GM19043 (cell line): ENCODE measurements around the gene ALKBH6.
"Not testable (repeated sequence)": the region's sequence is repeated elsewhere in the genome, so short reads cannot be mapped to it uniquely, and the experiment has no call there.

Experiments used
- ATAC-seq: cut with Tn5 transposase; IDR thresholded peaks from one replicate; pipeline ENCODE4 v1.9.1; 2021; ENCODE audit warnings: low read depth; ENCODE audit not compliant: unreplicated experiment

Gene ALKBH6

DNA sequence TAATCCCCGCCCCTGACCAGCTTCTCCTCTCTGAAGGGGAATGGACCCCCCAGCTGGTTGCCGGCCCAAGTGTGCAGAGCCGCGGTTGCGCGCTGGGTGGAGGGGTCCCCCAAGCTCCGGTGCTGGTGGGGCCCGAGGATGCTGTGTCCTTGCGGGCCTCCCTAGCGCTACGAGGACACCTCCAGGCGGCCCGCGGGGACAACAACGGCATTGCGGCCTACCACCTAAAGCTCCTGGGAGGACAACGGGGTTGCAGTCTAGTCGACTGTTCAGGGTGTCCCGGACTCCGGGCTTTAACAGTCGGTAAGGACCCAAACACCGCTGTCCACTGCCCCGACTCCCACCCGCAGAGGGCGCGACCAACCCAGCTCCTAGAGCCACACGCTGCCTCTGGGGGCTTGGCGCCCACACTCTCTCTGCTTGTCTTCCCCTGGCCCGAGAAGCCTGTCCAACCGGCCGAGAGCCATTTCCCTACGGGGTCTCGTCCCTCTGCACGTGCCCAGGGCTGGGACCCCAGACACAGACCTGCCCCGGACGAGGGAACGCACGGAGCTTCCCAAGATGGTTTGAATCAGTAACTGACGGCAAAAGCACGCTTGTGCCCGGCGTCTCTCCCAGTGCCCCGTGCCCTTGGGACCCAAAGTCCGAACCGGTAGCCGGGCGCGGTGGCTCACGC, 20.0 kb downstream of the ALKBH6 start:
- no peak for ATAC-seq

DNA sequence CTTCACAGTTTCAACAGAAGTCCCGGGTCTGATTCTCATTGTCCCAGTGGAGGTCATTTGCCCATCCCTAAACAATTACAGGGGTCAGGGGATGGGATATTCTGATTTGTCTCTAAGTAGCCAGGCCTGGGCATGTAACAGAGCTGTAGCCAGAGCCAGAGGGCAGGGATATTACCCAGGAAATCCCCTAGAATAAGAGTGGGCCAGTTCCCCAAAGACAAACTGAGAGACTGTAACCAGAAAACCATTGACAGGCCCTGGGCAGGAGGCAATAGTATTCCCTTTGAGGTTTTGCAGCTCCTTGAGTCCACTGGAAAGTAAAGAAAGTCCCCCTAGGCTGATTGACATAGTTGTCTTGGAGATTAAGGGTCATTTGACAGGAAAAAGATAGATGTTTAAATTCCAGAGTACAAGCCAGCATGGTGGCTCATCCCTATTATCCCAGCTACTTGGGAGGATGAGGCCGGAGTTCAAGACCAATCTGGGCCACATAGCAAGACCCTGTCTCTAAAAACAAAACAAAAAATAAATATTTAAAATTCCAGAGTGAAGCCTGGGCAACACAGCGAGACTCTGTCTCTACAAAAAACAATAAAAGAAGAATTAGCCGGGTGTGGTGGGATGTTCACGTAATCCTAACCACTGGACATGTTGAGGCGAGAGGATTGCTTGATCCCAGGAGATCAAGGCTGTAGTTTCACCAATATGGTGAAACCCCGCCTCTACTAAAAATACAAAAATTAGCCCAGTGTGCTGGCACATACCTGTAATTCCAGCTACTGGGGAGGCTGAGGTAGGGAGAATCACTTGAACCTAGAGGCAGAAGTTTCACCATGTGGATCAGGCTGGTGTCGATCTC, 20.9 kb downstream of the ALKBH6 start:
- no peak for ATAC-seq

DNA sequence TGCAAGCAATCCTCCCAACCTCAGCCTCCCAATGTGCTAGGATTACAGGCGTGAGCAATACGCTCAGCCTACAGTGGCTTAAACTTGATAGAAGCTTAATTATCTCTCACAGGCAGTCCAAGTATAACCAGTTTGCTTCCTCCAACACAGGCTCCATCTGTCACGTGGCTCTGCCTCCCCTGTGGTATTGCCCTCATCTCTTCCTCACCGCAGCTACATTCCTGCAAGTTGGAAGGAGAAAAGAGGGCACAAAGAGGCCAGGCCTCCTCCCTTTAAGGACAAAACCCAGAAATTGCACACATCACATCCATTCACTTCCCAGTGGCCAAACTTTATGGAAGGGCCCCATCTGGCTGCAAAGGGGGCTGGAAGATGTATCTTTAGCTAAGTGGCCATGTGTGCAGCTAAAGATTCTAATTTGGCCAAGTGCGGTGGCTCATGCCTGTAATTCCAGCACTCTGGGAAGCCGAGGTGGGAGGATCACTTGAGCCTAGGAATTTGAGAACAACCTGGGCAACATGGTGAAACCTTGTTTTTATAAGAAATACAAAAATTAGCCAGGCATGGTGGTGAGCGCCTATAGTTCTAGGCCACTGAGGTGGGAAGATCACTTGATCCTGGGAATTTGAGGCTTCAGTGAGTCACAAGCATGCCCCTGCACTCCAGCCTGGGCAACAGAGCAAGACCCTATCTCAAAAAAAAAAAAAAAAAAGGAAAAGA, 22.1 kb downstream of the ALKBH6 start:
- no peak for ATAC-seq

DNA sequence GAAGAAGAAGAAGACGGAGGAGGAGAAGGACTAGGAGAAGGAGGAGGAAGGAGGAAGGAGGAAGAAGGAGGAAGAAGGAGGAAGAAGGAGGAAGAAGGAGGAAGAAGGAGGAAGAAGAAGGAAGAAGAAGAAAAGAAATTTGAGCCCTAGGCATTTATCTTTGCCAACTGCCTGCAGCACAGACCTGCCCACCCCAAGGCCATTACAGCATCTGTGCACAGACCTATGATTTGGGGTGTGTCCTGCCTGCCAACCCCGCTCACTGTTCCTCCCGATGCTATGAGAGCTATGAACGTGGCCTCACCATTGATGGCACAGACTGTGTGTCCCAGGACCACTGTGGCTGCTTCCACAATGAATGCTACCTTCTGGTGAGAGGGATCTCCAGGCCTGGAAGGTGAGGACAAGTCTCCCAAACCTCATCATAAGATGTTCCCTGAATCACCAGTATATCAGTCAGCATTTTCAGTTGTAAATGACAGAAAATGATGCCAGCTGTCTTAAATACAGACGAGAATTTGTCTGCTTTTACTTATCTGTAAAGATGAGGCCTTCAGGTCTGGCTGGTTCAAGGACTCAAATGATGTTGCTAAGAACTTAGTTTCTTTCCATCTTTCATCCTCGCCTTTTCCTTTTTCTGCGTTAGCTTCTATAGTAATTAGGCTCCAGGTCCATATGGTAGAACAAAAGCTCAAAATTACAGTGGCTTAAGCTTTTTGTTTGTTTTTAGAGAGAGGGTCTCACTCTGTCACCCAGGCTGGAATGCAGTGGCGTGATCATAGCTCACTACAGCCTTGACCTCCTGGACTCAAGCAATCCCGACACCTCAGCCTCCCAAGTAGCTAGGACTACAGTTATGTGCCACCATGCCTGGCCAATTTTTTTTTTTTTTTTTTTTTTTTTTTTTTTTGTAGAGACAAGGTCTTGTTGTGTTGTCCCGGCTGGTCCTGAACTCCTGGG, 23.0 kb downstream of the ALKBH6 start:
- ATAC-seq = no peak

DNA sequence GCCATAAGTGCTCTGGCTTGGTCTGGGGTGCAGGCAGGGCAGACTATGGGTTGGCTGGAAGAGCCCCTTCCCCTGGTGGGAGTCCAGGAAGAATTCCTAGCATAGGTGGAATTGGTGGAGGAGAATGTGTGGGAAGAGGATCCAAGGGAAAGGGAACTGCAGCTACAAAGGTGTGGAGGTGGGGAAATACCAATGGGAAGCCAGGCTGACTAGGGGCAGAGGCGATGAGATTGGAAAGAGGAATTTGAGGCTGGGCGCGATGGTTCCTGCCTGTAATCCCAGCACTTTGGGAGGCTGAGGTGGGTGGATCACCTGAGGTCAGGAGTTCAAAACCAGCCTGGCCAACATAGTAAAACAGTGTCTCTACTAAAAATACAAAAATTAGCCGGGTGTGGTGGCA, 23.9 kb downstream of the ALKBH6 start:
- ATAC-seq = no peak

DNA sequence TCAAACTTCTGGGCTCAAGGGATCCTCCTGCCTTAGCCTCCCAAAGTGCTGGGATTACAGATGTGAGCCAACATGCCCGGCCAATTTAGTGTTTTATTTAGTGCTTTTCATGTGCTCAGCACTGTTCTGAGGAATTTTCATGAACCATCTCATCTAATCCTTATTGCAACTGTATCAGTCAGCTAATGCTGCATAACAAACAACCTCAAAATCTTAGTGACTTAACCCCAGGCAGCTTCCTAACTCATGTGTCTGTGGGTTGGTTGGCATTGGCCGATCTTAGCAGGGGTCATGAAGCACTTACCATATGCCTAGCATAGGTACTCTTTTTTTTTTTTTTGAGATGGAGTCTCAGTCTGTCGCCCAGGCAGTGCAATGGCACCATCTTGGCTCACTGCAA, 25.2 kb downstream of the ALKBH6 start:
- no peak for ATAC-seq

DNA sequence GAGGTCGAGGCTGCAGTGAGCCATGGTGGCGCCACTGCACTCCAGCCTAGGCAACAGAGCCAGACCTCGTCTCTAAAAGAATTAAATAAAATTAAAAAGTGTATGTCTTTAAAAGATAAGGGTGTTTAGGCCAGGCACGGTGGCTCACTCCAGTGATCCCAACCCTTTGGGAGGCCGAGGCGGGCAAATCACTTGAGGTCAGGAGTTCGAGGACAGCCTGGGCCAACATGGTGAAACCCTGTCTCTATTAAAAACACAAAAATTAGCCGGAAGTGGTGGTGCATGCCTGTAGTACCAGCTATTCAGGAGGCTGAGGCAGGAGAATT, 26.5 kb downstream of the ALKBH6 start:
- no peak for ATAC-seq

DNA sequence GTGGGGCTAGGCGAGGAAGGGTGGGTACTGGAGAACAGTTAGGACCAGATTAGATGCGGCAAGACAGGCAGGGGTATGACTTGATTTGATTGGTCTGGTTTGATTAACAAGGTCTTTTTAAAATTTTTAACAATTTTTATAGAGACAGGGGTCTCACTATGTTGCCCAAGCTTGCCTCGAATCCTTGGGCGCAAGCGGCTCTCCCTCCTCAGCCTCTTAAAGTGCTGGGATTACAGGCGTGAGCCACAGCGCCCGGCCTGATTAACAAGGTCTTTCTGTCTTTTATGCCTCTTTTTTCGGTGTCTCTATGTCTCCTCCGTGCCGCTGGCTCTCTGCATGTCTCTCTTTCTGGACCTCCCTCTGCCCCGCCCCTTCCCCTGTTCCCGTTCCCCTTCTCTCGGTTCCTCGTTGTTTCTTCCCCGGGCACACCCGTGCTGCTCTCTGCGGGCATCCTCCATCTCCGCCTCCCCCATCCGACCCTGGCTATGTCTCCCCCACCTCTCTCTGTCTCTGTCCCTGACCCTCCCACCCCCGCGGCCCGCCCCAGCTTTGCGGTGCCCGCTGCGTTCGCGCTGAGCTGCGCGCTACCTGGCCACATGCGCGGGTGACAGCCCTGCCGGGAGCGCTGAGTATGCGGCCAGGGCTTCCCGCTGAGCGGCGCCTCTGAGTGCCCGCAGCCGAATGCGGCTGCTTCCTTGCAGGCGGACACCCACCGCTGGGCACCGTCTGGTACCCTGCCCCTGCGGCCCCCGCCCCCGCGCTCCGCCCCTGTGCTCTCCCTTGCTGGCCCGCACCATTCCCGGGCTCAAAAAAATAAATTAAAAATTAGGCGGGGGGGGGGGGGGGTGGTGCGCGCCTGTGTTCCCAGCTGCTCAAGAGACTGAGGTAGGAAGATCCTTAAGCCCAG, 27.1 kb downstream of the ALKBH6 start:
- no peak for ATAC-seq

DNA sequence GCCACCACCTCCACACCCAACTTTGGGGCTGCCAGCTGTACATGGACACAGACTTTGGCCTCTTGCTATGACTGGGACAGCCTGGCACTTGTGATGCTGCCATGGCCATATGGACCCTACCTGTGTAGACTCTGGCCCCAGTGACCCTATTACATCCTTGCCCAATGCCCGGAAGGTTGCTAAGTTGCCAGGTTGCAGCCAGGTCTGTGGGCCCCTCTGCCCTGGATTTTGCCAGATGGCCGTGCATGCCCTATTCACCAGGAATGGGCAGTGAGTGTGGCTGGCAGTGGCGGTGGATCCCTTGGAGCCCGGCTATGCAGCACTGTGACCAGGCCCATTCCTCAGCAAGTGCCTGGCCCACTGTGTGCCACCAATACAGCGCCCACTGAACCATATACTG, 27.9 kb downstream of the ALKBH6 start:
- ATAC-seq = no peak

DNA sequence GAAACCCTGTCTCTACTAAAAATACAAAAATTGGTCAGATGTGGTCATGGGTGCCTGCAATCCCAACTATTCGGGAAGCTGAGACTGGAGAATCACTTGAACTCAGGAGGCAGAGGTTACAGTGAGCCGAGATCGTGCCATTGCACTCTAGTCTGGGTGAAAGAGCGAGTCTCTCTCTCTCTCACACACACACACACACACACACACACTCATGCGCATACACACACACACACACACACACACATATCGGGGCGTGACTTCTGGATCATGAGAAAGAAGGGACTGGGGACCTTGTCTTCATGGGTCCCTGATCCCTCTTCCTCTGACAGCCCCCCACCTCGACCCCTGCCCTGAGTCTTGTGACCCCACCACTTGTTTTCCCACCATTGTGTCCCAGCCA, 30.8 kb downstream of the ALKBH6 start:
- ATAC-seq = no peak

DNA sequence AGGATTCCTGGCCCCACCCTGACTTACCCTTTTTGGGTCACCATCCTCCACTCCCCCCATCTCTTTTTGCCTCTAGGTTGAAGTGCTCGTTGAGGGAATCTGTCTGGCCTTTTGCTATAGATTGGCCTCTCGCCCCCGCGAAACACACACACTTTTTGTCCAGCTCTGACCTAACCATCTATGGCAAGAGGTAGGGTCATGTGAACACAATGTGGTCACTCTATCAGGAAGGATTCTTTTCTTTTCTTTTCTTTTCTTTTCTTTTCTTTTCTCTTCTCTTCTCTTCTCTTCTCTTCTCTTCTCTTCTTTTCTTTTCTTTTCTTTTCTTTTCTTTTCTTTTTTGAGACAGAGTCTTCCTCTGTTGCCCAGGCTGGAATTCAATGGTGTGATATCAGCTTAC, 33.0 kb downstream of the ALKBH6 start:
- ATAC-seq = not testable (repeated sequence)

DNA sequence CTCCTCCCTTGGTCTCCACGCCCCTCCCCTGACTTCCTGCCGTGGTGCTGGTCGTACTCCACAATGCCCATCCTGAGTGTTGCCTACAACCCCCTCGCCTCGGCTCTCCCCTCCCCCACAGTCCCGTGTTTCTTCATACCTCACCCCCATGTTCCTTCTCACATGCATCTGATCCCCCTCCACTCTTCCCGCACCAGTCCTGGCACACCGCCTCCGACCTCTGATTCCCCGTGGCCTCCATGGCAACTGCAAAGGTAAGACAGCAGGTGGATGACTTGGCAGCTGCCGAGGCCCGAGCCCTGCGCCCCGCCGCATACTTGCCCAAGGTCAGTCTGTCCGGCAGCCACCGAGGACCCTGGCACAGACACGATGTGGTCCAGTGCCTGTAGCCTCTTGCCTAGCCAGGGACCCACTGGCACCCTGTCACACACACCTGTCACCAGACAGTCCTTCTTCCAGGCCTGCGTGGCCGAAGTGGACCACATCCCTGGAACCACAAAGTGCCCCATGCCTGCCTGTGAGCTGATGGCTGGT, 35.1 kb downstream of the ALKBH6 start:
- no peak for ATAC-seq

DNA sequence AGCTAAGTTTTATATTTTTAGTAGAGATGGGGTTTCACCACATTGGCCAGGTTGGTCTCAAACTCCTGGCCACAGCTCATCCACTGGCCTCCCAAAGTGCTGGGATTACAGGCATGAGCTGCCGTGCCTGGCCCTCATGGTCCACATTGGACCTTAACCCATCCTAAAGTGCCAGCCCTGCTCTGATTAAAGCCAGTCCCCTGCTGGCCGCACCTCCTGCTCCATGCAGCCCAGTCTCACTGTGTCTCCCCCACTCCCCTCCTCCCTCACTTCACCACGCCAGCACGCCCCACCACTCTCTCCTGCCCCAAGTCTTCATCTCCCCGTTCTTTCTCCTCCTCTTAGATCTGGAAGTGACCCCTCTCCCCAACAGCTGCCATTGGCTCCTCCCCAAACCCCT, 35.7 kb downstream of the ALKBH6 start:
- no peak for ATAC-seq

DNA sequence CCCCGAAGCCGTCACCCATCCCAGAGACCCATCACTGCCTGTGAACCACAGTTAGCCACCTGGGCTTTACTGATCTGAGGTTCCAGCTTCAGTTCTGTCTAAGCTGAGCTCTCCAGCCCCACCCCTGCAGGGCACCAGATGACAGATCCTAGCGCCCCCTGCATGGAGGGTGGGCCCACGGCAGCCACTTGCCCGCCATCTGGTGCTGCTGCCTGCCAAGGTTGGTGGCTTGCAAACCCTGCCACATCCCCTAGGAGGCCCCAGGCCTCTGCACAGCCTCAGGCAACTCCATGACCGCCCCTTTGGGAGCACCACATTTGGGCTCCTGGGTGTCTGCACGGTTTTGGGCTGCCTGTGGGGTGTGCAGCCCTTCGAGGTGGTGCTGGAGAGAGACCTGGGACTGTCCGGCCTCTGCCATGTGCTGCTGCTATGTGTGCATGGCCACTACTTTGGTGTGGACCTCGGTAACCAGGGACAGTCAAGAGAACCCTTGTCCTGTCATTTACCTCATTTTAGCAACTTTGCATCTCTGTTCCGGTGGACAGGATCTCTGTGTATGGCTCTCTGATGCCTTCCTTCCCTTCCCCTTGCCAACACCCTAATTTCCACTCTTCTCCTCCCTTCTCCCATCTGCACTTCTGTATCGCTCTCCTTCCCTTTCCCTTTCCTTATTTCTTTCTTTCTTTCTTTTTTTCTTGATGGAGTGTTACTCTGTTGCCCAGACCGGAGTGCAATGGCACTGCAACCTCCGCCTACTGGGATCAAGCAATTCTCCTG, 36.4 kb downstream of the ALKBH6 start:
- ATAC-seq = no peak

DNA sequence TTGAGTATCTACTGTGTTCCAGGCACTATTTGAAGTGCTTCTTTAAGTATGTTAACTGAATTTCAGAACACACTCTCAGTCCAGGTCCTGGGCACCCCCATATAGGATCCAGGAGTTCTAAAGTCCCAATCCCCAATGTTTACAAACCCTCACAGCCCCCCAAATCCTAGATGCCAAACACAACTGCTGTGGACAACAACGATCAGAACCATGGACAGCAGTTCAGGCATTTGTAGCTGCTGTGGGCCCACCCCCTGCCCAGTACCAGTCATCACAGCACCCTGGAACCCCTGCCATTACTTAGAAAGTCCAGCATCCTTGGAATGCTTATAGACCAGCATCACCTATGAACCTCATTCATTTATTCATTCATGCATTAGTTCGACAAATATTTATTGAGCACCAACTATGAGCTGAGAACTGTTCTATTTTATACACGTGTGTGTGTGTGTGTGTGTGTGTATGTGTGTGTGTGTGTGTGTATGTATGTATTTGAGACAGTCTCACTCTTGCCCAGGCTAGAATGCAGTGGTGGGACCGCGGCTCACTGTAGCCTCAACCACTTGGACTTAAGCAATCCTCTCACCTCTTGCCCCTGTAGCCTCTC, 38.3 kb downstream of the ALKBH6 start:
- ATAC-seq = no peak

DNA sequence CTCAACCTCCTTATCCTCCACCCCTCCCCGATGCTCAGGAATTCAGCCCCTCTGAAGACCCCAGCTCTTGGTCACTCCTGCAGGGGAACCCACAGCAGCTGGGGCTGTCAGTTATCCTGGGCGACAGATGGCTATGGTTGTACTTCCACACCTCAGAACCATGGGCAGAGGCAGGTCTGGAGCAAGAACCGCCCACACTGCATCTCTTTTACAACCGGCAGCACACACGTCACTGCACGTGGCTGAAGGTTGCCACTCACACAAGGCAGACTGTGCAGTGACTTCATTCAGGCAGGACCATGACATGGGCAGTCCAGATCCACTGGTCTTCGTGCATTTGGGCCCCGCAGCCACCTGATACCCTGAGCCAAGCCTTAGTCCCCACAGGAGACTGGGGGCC, 40.5 kb downstream of the ALKBH6 start:
- ATAC-seq = no peak

DNA sequence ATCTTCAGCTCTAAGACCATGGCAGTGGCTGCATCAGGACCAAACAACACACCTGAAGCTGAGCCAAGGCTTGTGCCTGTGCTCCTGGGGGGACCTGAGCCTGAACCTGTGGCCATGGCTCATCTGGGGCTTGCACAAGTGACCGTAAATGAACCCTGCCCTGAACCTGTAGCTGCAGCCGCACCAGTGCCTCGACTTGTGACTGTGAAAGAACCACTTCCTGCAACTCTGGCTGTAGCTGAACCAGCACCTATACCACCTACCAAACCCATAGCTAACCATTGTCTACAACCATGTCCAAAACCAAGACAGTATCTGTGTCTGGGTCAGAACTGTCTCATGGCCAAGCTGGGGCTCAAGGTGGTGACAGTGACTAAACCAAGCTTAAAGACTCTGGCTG, 47.2 kb downstream of the ALKBH6 start:
- no peak for ATAC-seq

DNA sequence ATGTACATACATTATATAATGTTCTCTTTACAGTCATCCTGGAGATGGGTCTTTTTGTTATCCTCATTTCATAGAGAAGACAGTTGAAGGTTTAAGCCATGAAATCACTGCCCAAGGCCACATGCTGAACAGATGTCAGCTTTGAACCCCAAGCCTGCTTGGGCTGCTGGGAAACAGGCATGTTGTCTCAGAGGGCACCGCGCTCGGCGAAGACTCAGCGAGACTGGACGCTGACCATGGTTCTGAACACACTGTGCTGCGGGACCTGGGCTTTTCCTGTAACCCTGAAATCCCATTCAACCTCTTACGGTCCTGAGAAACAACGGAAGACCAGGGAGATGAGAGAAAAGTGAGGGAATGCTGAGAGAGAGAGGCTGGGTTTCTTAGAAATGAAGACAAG, 50.5 kb downstream of the ALKBH6 start:
- ATAC-seq = no peak
